Neural progenitor cell (in vitro differentiated cells): ENCODE results near the gene IRF9. TPM values are rescaled to one million over a fixed set of nuclear protein-coding genes. Genes with fewer than 3 reads are reported as not detected.

Source experiments
- DNase-seq: peaks from one replicate; pipeline ENCODE4 v3.0.0-alpha.2; 2016; ENCODE audit warnings: low spot score
- H2AFZ ChIP-seq: fragments of 200-600 bp; sonication (generic); replicated peaks from 2 replicates; pipeline ENCODE4 v1.6.1; 2016; ENCODE audit warnings: antibody characterized with exemption
- H3F3A ChIP-seq: fragments of 200-600 bp; sonication (generic); 2 replicates; pipeline ENCODE4 v1.6.1; 2016; ENCODE audit warnings: antibody characterized with exemption, low read depth
- H3K27ac ChIP-seq: fragments of 200-600 bp; sonication (generic); 2 replicates; pipeline ENCODE4 v1.5.1; 2016; ENCODE audit warnings: mild to moderate bottlenecking
- H3K27me3 ChIP-seq: fragments of 200-600 bp; sonication (generic); 2 replicates; pipeline ENCODE4 v1.6.1; 2016; ENCODE audit warnings: mild to moderate bottlenecking, moderate library complexity
- H3K36me3 ChIP-seq: fragments of 200-600 bp; sonication (generic); 2 replicates; pipeline ENCODE4 v1.5.1; 2016
- H3K4me1 ChIP-seq: fragments of 200-600 bp; sonication (generic); 2 replicates; pipeline ENCODE4 v1.6.1; 2016; ENCODE audit warnings: mixed run types
- H3K4me2 ChIP-seq: fragments of 200-600 bp; sonication (generic); 2 replicates; pipeline ENCODE4 v1.6.1; 2016
- H3K4me3 ChIP-seq: fragments of 200-600 bp; sonication (generic); 2 replicates; pipeline ENCODE4 v1.5.1; 2016
- H3K79me2 ChIP-seq: fragments of 200-600 bp; sonication (generic); 2 replicates; pipeline ENCODE4 v1.6.1; 2016; ENCODE audit warnings: low read depth
- H3K9ac ChIP-seq: fragments of 200-600 bp; sonication (generic); 2 replicates; pipeline ENCODE4 v1.6.1; 2016
- H3K9me3 ChIP-seq: fragments of 200-600 bp; sonication (generic); 2 replicates; pipeline ENCODE4 v1.5.1; 2016; ENCODE audit warnings: low read depth
- H4K20me1 ChIP-seq: fragments of 200-600 bp; sonication (generic); 2 replicates; pipeline ENCODE4 v1.6.1; 2016; ENCODE audit warnings: low read depth
- H3K27ac Mint-ChIP-seq: 3 replicates; pipeline ENCODE4 v1.8.0; 2021; ENCODE audit warnings: mixed read lengths
- H3K27me3 Mint-ChIP-seq: 2 replicates; pipeline ENCODE4 v1.8.0; 2022; ENCODE audit warnings: low read depth, mild to moderate bottlenecking, inconsistent platforms, moderate library complexity, mixed read lengths; ENCODE audit not compliant: insufficient read depth
- H3K36me3 Mint-ChIP-seq: 3 replicates; pipeline ENCODE4 v1.8.0; 2021; ENCODE audit warnings: mixed read lengths
- H3K4me1 Mint-ChIP-seq: 3 replicates; pipeline ENCODE4 v1.8.0; 2021; ENCODE audit warnings: mixed read lengths
- H3K4me3 Mint-ChIP-seq: 3 replicates; pipeline ENCODE4 v1.8.0; 2021; ENCODE audit warnings: mild to moderate bottlenecking, moderate library complexity, mixed read lengths
- H3K9me3 Mint-ChIP-seq: 3 replicates; pipeline ENCODE4 v1.8.0; 2020; ENCODE audit warnings: mixed read lengths
- CTCF ChIP-seq: fragments of 200-600 bp; sonication (generic); IDR thresholded peaks from 2 replicates; pipeline ENCODE4 v1.5.1; 2017; ENCODE audit warnings: antibody characterized with exemption, mild to moderate bottlenecking
- EZH2 ChIP-seq: fragments of 200-600 bp; sonication (generic); IDR thresholded peaks from 2 replicates; pipeline ENCODE4 v1.6.1; 2017; ENCODE audit warnings: antibody characterized with exemption, mild to moderate bottlenecking, moderate library complexity
- EZH2phosphoT487 ChIP-seq: fragments of 200-600 bp; sonication (generic); IDR thresholded peaks from 2 replicates; pipeline ENCODE4 v1.6.1; 2017; ENCODE audit warnings: antibody characterized with exemption
- total RNA-seq: library from RNA; depleted of rRNA; stranded (reverse); fragments of >200 nt; gene quantifications from 2 replicates; pipeline ENCODE4 v1.2.3, GENCODE V29; 2015; ENCODE audit warnings: low replicate concordance

IRF9 gene
- total RNA-seq, 1 donor from 2014 or later: 9.7 TPM

- peak overlapping the region; percentile 76 for H3K27ac Mint-ChIP-seq
Measured at GRCh38 chr14:24189059-24189375, 28.0 kb downstream of the IRF9 start.

GRCh38 chr14:24189460-24189859, 28.4 kb downstream of the IRF9 start:
- peaks cover 23% of the 10 kb centered on the region for H3K36me3 Mint-ChIP-seq
- Histone ChIP-seq H2AFZ (peak overlapping the region; percentile 4), H3K27ac (no peak overlapping the region)

More at GRCh38 chr14:24189059-24189375, 28.0 kb downstream of the IRF9 start:
- peak overlapping the region; percentile 87 for H3K4me2 ChIP-seq
- H3K9me3 Mint-ChIP-seq: no peaks in the 10 kb centered on the region
- no peaks in the 10 kb centered on the region for H3K36me3 ChIP-seq
- H3K27ac ChIP-seq: no peak overlapping the region
- no peaks in the 10 kb centered on the region for H3K9me3 ChIP-seq
- peaks cover 12% of the 10 kb centered on the region for H4K20me1 ChIP-seq
- H3K4me3 Mint-ChIP-seq: peak overlapping the region; percentile 88
- H3K4me1 Mint-ChIP-seq: peaks cover 20% of the 10 kb centered on the region
- H3K4me1 ChIP-seq: peaks cover 6% of the 10 kb centered on the region
- peak overlapping the region; percentile 65 for H3K4me3 ChIP-seq
- H3K79me2 ChIP-seq: peaks cover 15% of the 10 kb centered on the region
- no peaks in the 10 kb centered on the region for H3K27me3 ChIP-seq
- H3K9ac ChIP-seq: no peak overlapping the region
- no peak for DNase-seq
- peaks cover 19% of the 10 kb centered on the region for H3F3A ChIP-seq
- peaks cover 23% of the 10 kb centered on the region for H3K36me3 Mint-ChIP-seq
- TF ChIP-seq CTCF (no peak), EZH2phosphoT487 (no peak), EZH2 (no peak)
- H2AFZ ChIP-seq: peak overlapping the region; percentile 4
- H3K27me3 Mint-ChIP-seq: peaks cover 2% of the 10 kb centered on the region

GRCh38 chr14:24190416-24190815, 29.4 kb downstream of the IRF9 start:
- H2AFZ ChIP-seq: no peak overlapping the region
- H3F3A ChIP-seq: peaks cover 31% of the 10 kb centered on the region
- DNase-seq: no peak
- Mint-ChIP-seq H3K4me1 (peaks cover 30% of the 10 kb centered on the region), H3K36me3 (peaks cover 19% of the 10 kb centered on the region), H3K27me3 (peaks cover 3% of the 10 kb centered on the region), H3K4me3 (no peak overlapping the region), H3K9me3 (no peaks in the 10 kb centered on the region), H3K27ac (no peak overlapping the region)
- no peak for TF ChIP-seq EZH2phosphoT487
- no peak for TF ChIP-seq CTCF
- no peak for TF ChIP-seq EZH2
- H3K4me2 ChIP-seq: no peak overlapping the region
- no peaks in the 10 kb centered on the region for H3K27me3 ChIP-seq
- no peaks in the 10 kb centered on the region for H3K9me3 ChIP-seq
- peaks cover 6% of the 10 kb centered on the region for H3K4me1 ChIP-seq
- peaks cover 23% of the 10 kb centered on the region for H3K79me2 ChIP-seq
- H3K9ac ChIP-seq: no peak overlapping the region
- H3K4me3 ChIP-seq: no peak overlapping the region
- H4K20me1 ChIP-seq: peaks cover 12% of the 10 kb centered on the region
- H3K36me3 ChIP-seq: no peaks in the 10 kb centered on the region
- no peak overlapping the region for H3K27ac ChIP-seq

More at GRCh38 chr14:24189460-24189859, 28.4 kb downstream of the IRF9 start:
- Mint-ChIP-seq H3K4me1 (peaks cover 25% of the 10 kb centered on the region), H3K4me3 (peak overlapping the region; percentile 88), H3K27me3 (peaks cover 2% of the 10 kb centered on the region), H3K27ac (peak overlapping the region; percentile 76), H3K9me3 (no peaks in the 10 kb centered on the region)
- no peaks in the 10 kb centered on the region for H3K9me3 ChIP-seq
- H3F3A ChIP-seq: peaks cover 21% of the 10 kb centered on the region
- H4K20me1 ChIP-seq: peaks cover 12% of the 10 kb centered on the region
- H3K4me2 ChIP-seq: peak overlapping the region; percentile 87
- H3K9ac ChIP-seq: no peak overlapping the region
- H3K36me3 ChIP-seq: no peaks in the 10 kb centered on the region
- H3K4me3 ChIP-seq: peak overlapping the region; percentile 65
- no peaks in the 10 kb centered on the region for H3K27me3 ChIP-seq
- peaks cover 17% of the 10 kb centered on the region for H3K79me2 ChIP-seq
- DNase-seq: no peak
- TF ChIP-seq EZH2: no peak
- no peak for TF ChIP-seq CTCF
- TF ChIP-seq EZH2phosphoT487: no peak
- H3K4me1 ChIP-seq: peaks cover 6% of the 10 kb centered on the region
